SK-N-SH treated with all-trans-retinoic acid at 6 μM for 48 hours (cell line): ENCODE results near the gene LSM4.

ENCODE experiments used
- ATAC-seq: fragments of 200-7000 bp; cut with Tn5 transposase; 3 replicates; pipeline ENCODE4 v1.9.1; 2020; ENCODE audit warnings: mild to moderate bottlenecking, moderate library complexity
- ARNTL ChIP-seq: fragments of 450-650 bp; formaldehyde crosslinking; IDR thresholded peaks from 2 replicates; pipeline ENCODE4 v1.5.0; 2020; ENCODE audit warnings: low read depth, mild to moderate bottlenecking, moderate library complexity, borderline replicate concordance
- BACH2 ChIP-seq: fragments of 250-450 bp; sonication (Bioruptor Pico); IDR thresholded peaks from 2 replicates; pipeline ENCODE4 v1.9.0; 2021; ENCODE audit warnings: mild to moderate bottlenecking, borderline replicate concordance
- CSRNP3 ChIP-seq: fragments of 250-450 bp; sonication (Bioruptor Pico); IDR thresholded peaks from 2 replicates; pipeline ENCODE4 v1.5.1; 2021; ENCODE audit warnings: mild to moderate bottlenecking, moderate library complexity
- ESRRG ChIP-seq: fragments of 250-450 bp; sonication (Bioruptor Pico); IDR thresholded peaks from 2 replicates; pipeline ENCODE4 v1.6.1; 2021; ENCODE audit warnings: mild to moderate bottlenecking
- GLIS3 ChIP-seq: fragments of 250-450 bp; sonication (Bioruptor Pico); IDR thresholded peaks from 2 replicates; pipeline ENCODE4 v1.5.0; 2020; ENCODE audit warnings: mild to moderate bottlenecking, moderate library complexity
- ISL1 ChIP-seq: fragments of 250-450 bp; sonication (Bioruptor Pico); IDR thresholded peaks from 2 replicates; pipeline ENCODE4 v2.1.2; 2022; ENCODE audit warnings: mild to moderate bottlenecking, moderate library complexity
- OSR1 ChIP-seq: fragments of 250-450 bp; sonication (Bioruptor Pico); IDR thresholded peaks from 2 replicates; pipeline ENCODE4 v1.8.0; 2022; ENCODE audit warnings: moderate library complexity, mild to moderate bottlenecking, inconsistent platforms
- POU6F1 ChIP-seq: fragments of 250-450 bp; sonication (Bioruptor Pico); IDR thresholded peaks from 2 replicates; pipeline ENCODE4 v1.8.0; 2021; ENCODE audit warnings: low read depth, mild to moderate bottlenecking, moderate library complexity, borderline replicate concordance
- RARB ChIP-seq: fragments of 250-450 bp; sonication (Bioruptor Pico); IDR thresholded peaks from 2 replicates; pipeline ENCODE4 v1.8.0; 2021; ENCODE audit warnings: mild to moderate bottlenecking, moderate library complexity
- TCF4 ChIP-seq: fragments of 250-450 bp; sonication (Bioruptor Pico); IDR thresholded peaks from 2 replicates; pipeline ENCODE4 v1.8.0; 2021; ENCODE audit warnings: mild to moderate bottlenecking, moderate library complexity, borderline replicate concordance
- TOX ChIP-seq: fragments of 250-450 bp; sonication (Bioruptor Pico); IDR thresholded peaks from 2 replicates; pipeline ENCODE4 v1.8.0; 2021; ENCODE audit warnings: mild to moderate bottlenecking, moderate library complexity, borderline replicate concordance
- ZC3H10 ChIP-seq: fragments of 250-450 bp; sonication (Bioruptor Pico); IDR thresholded peaks from 2 replicates; pipeline ENCODE4 v1.5.1; 2021; ENCODE audit warnings: mild to moderate bottlenecking, moderate library complexity
- ZFP3 ChIP-seq: fragments of 250-450 bp; sonication (Bioruptor Pico); IDR thresholded peaks from 2 replicates; pipeline ENCODE4 v1.5.0; 2020; ENCODE audit warnings: mild to moderate bottlenecking, moderate library complexity
- ZFP30 ChIP-seq: fragments of 450-650 bp; formaldehyde crosslinking; IDR thresholded peaks from 2 replicates; pipeline ENCODE4 v1.5.0; 2022; ENCODE audit warnings: mild to moderate bottlenecking, moderate library complexity
- ZNF70 ChIP-seq: fragments of 450-650 bp; formaldehyde crosslinking; IDR thresholded peaks from 2 replicates; pipeline ENCODE4 v1.5.0; 2020; ENCODE audit warnings: mild to moderate bottlenecking, moderate library complexity
- ZNF8 ChIP-seq: fragments of 450-650 bp; formaldehyde crosslinking; IDR thresholded peaks from 2 replicates; pipeline ENCODE4 v1.5.0; 2020; ENCODE audit warnings: mild to moderate bottlenecking, moderate library complexity
- TF ChIP-seq, protein P1 (sequence below): fragments of 250-450 bp; sonication (Bioruptor Pico); IDR thresholded peaks from 2 replicates; pipeline ENCODE4 v1.5.1; 2020; ENCODE audit warnings: low read depth, mild to moderate bottlenecking, moderate library complexity
- TF ChIP-seq, protein P2 (sequence below): fragments of 250-450 bp; sonication (Bioruptor Pico); IDR thresholded peaks from 2 replicates; pipeline ENCODE4 v1.5.0; 2020; ENCODE audit warnings: mild to moderate bottlenecking, moderate library complexity
- TF ChIP-seq, protein P3 (sequence below): fragments of 250-450 bp; sonication (Bioruptor Pico); IDR thresholded peaks from 2 replicates; pipeline ENCODE4 v1.8.0; 2020; ENCODE audit warnings: mild to moderate bottlenecking, moderate library complexity, borderline replicate concordance

Gene LSM4

GRCh38 chr19:18348171-18348570, 25.3 kb upstream of the LSM4 start:
- TF ChIP-seq, protein P1, sequence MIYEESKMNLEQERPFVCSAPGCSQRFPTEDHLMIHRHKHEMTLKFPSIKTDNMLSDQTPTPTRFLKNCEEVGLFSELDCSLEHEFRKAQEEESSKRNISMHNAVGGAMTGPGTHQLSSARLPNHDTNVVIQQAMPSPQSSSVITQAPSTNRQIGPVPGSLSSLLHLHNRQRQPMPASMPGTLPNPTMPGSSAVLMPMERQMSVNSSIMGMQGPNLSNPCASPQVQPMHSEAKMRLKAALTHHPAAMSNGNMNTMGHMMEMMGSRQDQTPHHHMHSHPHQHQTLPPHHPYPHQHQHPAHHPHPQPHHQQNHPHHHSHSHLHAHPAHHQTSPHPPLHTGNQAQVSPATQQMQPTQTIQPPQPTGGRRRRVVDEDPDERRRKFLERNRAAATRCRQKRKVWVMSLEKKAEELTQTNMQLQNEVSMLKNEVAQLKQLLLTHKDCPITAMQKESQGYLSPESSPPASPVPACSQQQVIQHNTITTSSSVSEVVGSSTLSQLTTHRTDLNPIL (CRISPR knock-in tag), result no peak
- TF ChIP-seq ZFP3 (CRISPR knock-in tag), result no peak
- TF ChIP-seq ZNF70 (CRISPR knock-in tag), result no peak
- no peak for TF ChIP-seq ESRRG (CRISPR knock-in tag)
- no peak for TF ChIP-seq ZNF8
- TF ChIP-seq RARB, result no peak
- no peak for TF ChIP-seq ARNTL (CRISPR knock-in tag)
- TF ChIP-seq OSR1 (CRISPR knock-in tag), result no peak
- no peak for TF ChIP-seq TOX (CRISPR knock-in tag)
- TF ChIP-seq POU6F1, result no peak
- TF ChIP-seq ISL1 (CRISPR knock-in tag), result no peak
- no peak for TF ChIP-seq TCF4
- TF ChIP-seq, protein P2, sequence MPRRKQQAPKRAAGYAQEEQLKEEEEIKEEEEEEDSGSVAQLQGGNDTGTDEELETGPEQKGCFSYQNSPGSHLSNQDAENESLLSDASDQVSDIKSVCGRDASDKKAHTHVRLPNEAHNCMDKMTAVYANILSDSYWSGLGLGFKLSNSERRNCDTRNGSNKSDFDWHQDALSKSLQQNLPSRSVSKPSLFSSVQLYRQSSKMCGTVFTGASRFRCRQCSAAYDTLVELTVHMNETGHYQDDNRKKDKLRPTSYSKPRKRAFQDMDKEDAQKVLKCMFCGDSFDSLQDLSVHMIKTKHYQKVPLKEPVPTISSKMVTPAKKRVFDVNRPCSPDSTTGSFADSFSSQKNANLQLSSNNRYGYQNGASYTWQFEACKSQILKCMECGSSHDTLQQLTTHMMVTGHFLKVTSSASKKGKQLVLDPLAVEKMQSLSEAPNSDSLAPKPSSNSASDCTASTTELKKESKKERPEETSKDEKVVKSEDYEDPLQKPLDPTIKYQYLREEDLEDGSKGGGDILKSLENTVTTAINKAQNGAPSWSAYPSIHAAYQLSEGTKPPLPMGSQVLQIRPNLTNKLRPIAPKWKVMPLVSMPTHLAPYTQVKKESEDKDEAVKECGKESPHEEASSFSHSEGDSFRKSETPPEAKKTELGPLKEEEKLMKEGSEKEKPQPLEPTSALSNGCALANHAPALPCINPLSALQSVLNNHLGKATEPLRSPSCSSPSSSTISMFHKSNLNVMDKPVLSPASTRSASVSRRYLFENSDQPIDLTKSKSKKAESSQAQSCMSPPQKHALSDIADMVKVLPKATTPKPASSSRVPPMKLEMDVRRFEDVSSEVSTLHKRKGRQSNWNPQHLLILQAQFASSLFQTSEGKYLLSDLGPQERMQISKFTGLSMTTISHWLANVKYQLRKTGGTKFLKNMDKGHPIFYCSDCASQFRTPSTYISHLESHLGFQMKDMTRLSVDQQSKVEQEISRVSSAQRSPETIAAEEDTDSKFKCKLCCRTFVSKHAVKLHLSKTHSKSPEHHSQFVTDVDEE (CRISPR knock-in tag), result no peak
- TF ChIP-seq, protein P3, sequence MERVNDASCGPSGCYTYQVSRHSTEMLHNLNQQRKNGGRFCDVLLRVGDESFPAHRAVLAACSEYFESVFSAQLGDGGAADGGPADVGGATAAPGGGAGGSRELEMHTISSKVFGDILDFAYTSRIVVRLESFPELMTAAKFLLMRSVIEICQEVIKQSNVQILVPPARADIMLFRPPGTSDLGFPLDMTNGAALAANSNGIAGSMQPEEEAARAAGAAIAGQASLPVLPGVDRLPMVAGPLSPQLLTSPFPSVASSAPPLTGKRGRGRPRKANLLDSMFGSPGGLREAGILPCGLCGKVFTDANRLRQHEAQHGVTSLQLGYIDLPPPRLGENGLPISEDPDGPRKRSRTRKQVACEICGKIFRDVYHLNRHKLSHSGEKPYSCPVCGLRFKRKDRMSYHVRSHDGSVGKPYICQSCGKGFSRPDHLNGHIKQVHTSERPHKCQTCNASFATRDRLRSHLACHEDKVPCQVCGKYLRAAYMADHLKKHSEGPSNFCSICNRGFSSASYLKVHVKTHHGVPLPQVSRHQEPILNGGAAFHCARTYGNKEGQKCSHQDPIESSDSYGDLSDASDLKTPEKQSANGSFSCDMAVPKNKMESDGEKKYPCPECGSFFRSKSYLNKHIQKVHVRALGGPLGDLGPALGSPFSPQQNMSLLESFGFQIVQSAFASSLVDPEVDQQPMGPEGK, result no peak
- no peak for TF ChIP-seq GLIS3 (CRISPR knock-in tag)
- no peak for TF ChIP-seq BACH2
- TF ChIP-seq, all 23 proteins: peak for 0
- ATAC-seq, result no peak

DNA sequence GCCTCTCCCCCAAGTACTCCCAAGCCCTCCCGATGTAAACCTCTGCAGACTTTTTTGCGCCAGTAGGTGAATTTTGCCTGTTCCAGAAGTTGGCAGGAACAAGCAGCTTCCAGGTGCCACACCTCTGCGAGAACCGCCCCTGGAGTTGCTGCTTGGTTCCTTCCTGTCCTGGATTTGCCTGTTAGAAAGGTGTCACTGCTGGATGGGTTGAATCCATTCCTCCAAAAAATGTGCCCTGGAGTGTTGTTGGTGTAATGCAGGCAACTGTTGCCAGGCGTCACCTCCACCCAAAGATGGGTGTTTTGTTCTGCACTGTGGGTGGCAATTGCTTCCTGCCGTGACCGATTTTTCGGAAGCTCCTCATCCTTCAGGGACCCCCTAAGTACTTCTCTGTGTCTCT, 23.2 kb upstream of the LSM4 start:
- TF ChIP-seq, protein P3, result no peak
- no peak for TF ChIP-seq RARB
- no peak for TF ChIP-seq ZC3H10 (CRISPR knock-in tag)
- no peak for TF ChIP-seq TOX (CRISPR knock-in tag)
- no peak for TF ChIP-seq ZFP3 (CRISPR knock-in tag)
- TF ChIP-seq, protein P1 (CRISPR knock-in tag), result no peak
- no peak for TF ChIP-seq GLIS3 (CRISPR knock-in tag)
- no peak for TF ChIP-seq ARNTL (CRISPR knock-in tag)
- no peak for TF ChIP-seq ZFP30 (CRISPR knock-in tag)
- no peak for TF ChIP-seq BACH2
- no peak for ATAC-seq

GRCh38 chr19:18345296-18345695, 22.4 kb upstream of the LSM4 start:
- no peak for ATAC-seq
- TF ChIP-seq ZNF8, result no peak
- TF ChIP-seq TOX (CRISPR knock-in tag), result no peak
- no peak for TF ChIP-seq ISL1 (CRISPR knock-in tag)
- TF ChIP-seq ESRRG (CRISPR knock-in tag), result no peak
- TF ChIP-seq, protein P3, result no peak
- no peak for TF ChIP-seq ZFP3 (CRISPR knock-in tag)
- TF ChIP-seq, protein P1 (CRISPR knock-in tag), result no peak
- no peak for TF ChIP-seq ZC3H10 (CRISPR knock-in tag)
- no peak for TF ChIP-seq CSRNP3 (CRISPR knock-in tag)
- no peak for TF ChIP-seq ZFP30 (CRISPR knock-in tag)
